ENCODE measurements around the gene HIC1.

DNA sequence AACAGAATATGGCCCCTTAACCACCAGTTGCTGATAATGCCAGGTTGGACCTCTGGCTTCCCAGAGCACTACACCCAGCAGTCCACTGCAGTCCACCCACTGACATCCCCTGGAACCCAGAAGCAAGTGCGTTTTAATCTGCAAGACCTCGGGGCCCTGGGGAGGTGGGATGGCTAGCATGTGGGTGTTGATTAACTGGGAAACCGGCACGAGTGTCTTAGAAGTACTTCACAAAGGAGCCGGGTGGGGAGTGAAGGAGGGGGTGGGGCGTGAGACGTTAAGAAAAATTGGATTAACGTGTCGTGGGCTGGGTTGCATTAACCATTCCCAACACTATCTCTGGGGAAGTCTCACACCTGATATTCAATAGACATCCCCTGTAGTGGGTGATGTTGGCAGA, 6.1 kb upstream of the HIC1 start:
- TF ChIP-seq STAT1 (IDR thresholded peaks at IDR 0.05; ENCODE audit: unreplicated experiment) (no peak), ZNF114 (CRISPR knock-in tag; IDR thresholded peaks at IDR 0.05) (no peak), POLR2AphosphoS5 (IDR thresholded peaks at IDR 0.05; ENCODE audit: low read depth) (no peak), CREB1 (CRISPR knock-in tag; IDR thresholded peaks at IDR 0.05; ENCODE audit: low read depth) (no peak), EZH2 (IDR thresholded peaks at IDR 0.05; ENCODE audit: low read depth, unreplicated experiment) (no peak), ETS1 (IDR thresholded peaks at IDR 0.05) (no peak), EZH2phosphoT487 (IDR thresholded peaks at IDR 0.05; ENCODE audit: unreplicated experiment) (no peak)
- TF ChIP-seq, protein P1, sequence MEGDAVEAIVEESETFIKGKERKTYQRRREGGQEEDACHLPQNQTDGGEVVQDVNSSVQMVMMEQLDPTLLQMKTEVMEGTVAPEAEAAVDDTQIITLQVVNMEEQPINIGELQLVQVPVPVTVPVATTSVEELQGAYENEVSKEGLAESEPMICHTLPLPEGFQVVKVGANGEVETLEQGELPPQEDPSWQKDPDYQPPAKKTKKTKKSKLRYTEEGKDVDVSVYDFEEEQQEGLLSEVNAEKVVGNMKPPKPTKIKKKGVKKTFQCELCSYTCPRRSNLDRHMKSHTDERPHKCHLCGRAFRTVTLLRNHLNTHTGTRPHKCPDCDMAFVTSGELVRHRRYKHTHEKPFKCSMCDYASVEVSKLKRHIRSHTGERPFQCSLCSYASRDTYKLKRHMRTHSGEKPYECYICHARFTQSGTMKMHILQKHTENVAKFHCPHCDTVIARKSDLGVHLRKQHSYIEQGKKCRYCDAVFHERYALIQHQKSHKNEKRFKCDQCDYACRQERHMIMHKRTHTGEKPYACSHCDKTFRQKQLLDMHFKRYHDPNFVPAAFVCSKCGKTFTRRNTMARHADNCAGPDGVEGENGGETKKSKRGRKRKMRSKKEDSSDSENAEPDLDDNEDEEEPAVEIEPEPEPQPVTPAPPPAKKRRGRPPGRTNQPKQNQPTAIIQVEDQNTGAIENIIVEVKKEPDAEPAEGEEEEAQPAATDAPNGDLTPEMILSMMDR (conservative IDR thresholded peaks at IDR 0.05; ENCODE audit: low read depth in 2 of 2): no peak
- TF ChIP-seq, protein P2, sequence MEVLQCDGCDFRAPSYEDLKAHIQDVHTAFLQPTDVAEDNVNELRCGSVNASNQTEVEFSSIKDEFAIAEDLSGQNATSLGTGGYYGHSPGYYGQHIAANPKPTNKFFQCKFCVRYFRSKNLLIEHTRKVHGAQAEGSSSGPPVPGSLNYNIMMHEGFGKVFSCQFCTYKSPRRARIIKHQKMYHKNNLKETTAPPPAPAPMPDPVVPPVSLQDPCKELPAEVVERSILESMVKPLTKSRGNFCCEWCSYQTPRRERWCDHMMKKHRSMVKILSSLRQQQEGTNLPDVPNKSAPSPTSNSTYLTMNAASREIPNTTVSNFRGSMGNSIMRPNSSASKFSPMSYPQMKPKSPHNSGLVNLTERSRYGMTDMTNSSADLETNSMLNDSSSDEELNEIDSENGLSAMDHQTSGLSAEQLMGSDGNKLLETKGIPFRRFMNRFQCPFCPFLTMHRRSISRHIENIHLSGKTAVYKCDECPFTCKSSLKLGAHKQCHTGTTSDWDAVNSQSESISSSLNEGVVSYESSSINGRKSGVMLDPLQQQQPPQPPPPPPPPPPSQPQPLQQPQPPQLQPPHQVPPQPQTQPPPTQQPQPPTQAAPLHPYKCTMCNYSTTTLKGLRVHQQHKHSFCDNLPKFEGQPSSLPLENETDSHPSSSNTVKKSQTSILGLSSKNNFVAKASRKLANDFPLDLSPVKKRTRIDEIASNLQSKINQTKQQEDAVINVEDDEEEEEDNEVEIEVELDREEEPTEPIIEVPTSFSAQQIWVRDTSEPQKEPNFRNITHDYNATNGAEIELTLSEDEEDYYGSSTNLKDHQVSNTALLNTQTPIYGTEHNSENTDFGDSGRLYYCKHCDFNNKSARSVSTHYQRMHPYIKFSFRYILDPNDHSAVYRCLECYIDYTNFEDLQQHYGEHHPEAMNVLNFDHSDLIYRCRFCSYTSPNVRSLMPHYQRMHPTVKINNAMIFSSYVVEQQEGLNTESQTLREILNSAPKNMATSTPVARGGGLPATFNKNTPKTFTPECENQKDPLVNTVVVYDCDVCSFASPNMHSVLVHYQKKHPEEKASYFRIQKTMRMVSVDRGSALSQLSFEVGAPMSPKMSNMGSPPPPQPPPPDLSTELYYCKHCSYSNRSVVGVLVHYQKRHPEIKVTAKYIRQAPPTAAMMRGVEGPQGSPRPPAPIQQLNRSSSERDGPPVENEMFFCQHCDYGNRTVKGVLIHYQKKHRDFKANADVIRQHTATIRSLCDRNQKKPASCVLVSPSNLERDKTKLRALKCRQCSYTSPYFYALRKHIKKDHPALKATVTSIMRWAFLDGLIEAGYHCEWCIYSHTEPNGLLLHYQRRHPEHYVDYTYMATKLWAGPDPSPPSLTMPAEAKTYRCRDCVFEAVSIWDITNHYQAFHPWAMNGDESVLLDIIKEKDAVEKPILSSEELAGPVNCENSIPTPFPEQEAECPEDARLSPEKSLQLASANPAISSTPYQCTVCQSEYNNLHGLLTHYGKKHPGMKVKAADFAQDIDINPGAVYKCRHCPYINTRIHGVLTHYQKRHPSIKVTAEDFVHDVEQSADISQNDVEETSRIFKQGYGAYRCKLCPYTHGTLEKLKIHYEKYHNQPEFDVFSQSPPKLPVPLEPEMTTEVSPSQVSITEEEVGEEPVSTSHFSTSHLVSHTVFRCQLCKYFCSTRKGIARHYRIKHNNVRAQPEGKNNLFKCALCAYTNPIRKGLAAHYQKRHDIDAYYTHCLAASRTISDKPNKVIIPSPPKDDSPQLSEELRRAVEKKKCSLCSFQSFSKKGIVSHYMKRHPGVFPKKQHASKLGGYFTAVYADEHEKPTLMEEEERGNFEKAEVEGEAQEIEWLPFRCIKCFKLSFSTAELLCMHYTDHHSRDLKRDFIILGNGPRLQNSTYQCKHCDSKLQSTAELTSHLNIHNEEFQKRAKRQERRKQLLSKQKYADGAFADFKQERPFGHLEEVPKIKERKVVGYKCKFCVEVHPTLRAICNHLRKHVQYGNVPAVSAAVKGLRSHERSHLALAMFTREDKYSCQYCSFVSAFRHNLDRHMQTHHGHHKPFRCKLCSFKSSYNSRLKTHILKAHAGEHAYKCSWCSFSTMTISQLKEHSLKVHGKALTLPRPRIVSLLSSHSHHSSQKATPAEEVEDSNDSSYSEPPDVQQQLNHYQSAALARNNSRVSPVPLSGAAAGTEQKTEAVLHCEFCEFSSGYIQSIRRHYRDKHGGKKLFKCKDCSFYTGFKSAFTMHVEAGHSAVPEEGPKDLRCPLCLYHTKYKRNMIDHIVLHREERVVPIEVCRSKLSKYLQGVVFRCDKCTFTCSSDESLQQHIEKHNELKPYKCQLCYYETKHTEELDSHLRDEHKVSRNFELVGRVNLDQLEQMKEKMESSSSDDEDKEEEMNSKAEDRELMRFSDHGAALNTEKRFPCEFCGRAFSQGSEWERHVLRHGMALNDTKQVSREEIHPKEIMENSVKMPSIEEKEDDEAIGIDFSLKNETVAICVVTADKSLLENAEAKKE (CRISPR knock-in tag; IDR thresholded peaks at IDR 0.05): no peak
- TF ChIP-seq, protein P3, sequence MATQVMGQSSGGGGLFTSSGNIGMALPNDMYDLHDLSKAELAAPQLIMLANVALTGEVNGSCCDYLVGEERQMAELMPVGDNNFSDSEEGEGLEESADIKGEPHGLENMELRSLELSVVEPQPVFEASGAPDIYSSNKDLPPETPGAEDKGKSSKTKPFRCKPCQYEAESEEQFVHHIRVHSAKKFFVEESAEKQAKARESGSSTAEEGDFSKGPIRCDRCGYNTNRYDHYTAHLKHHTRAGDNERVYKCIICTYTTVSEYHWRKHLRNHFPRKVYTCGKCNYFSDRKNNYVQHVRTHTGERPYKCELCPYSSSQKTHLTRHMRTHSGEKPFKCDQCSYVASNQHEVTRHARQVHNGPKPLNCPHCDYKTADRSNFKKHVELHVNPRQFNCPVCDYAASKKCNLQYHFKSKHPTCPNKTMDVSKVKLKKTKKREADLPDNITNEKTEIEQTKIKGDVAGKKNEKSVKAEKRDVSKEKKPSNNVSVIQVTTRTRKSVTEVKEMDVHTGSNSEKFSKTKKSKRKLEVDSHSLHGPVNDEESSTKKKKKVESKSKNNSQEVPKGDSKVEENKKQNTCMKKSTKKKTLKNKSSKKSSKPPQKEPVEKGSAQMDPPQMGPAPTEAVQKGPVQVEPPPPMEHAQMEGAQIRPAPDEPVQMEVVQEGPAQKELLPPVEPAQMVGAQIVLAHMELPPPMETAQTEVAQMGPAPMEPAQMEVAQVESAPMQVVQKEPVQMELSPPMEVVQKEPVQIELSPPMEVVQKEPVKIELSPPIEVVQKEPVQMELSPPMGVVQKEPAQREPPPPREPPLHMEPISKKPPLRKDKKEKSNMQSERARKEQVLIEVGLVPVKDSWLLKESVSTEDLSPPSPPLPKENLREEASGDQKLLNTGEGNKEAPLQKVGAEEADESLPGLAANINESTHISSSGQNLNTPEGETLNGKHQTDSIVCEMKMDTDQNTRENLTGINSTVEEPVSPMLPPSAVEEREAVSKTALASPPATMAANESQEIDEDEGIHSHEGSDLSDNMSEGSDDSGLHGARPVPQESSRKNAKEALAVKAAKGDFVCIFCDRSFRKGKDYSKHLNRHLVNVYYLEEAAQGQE (IDR thresholded peaks at IDR 0.05; ENCODE audit: unreplicated experiment): no peak

Data from GM23338 (cell line).